Stimulated activated naive B cell treated with anti-CD40 and anti-IgM and Interleukin-4, amounts not matched to agents 10 μg/mL and 1 μg/mL and 100 μg/mL, for 72 hours (primary cell): ENCODE data around the gene CYP4A22.
"Not testable (repeated sequence)": the region's sequence is repeated elsewhere in the genome, so short reads cannot be mapped to it uniquely, and the experiment has no call there.

Experiments
- ATAC-seq, 2 donors: fragments of 150-1000 bp; cut with Tn5 transposase; replicated peaks; 2 replicates each; pipeline ENCODE4 v1.10.0; 2021; ENCODE audit warnings: moderate library complexity in 1 of 2
- DNase-seq: peaks from one replicate; pipeline ENCODE4 v3.0.0; 2021
- H3K27ac Mint-ChIP-seq: one replicate; pipeline ENCODE4 v1.8.0; 2022; ENCODE audit warnings: mild to moderate bottlenecking, mixed read lengths
- H3K27me3 Mint-ChIP-seq, 2 donors: one replicate each; pipeline ENCODE4 v1.8.0; 2022; ENCODE audit warnings: mixed read lengths in 2 of 2
- H3K36me3 Mint-ChIP-seq, 2 donors: one replicate each; pipeline ENCODE4 v1.8.0; 2022; ENCODE audit warnings: mixed read lengths in 2 of 2, mild to moderate bottlenecking in 1 of 2
- H3K4me1 Mint-ChIP-seq, 2 donors: one replicate each; pipeline ENCODE4 v1.8.0; 2022; ENCODE audit warnings: mixed read lengths in 2 of 2, mild to moderate bottlenecking in 1 of 2
- H3K4me3 Mint-ChIP-seq, 2 donors: one replicate each; pipeline ENCODE4 v1.8.0; 2022; ENCODE audit warnings: mild to moderate bottlenecking in 2 of 2, mixed read lengths in 2 of 2, moderate library complexity in 1 of 2
- H3K9me3 Mint-ChIP-seq, 2 donors: one replicate each; pipeline ENCODE4 v1.8.0; 2022; ENCODE audit warnings: mixed read lengths in 2 of 2, mild to moderate bottlenecking in 1 of 2

The CYP4A22 gene

DNA sequence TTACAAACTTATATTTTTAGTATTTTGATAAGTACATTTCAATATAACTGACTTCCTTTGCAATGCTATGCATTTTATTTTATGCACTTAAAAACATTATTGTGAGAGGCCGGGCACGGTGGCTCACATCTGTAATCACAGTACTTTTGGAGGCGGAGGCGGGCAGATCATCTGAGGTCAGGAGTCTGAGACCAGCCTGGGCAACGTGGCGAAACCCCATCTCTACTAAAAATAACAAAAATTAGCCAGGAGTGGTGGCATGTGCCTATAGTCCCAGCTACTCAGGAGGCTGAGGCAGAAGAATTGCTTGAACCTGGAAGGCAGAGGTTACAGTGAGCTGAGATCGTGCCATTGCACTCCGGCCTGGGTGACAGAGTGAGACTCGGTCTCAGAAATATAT lies 58.7 kb downstream of the CYP4A22 start:
- H3K4me3 Mint-ChIP-seq: not testable (repeated sequence)

GRCh38 chr1:47196622-47197021 lies 59.4 kb downstream of the CYP4A22 start:
- no peak for ATAC-seq
- Mint-ChIP-seq H3K4me3 (no peak overlapping the region), H3K36me3 (no peaks in the 10 kb centered on the region), H3K4me1 (peaks cover 4% of the 10 kb centered on the region in 2 donors), H3K9me3 (no peaks in the 10 kb centered on the region), H3K27me3 (peaks cover 33 to 41% of the 10 kb centered on the region in 2 donors), H3K27ac (no peak overlapping the region)
- no peak for DNase-seq

More for the DNA sequence above, 58.7 kb downstream of the CYP4A22 start:
- not testable (repeated sequence) for ATAC-seq, H3K27ac Mint-ChIP-seq, DNase-seq, H3K4me1 Mint-ChIP-seq, H3K9me3 Mint-ChIP-seq, H3K36me3 Mint-ChIP-seq
- H3K27me3 Mint-ChIP-seq: peaks cover 35 to 42% of the 10 kb centered on the region in 2 donors

DNA sequence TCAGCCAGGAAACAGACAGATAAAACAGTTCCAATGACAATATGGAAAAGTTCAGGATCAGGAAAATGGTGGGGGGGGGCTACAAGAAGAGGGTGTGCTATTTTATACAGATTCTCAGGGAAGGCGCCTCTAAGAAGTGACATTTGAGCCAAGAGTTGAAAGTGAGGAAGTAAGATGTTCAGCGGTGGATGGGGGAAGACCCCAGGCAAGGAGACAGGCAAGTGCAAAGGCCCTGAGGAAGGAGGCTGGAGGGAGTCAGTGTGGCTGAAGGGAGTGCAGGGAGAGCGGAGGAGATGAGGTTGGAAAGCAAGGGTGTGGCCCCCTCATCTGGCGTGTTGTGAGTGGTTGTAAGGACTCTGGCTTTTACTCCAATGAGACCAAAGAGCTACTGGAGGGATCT lies 61.0 kb downstream of the CYP4A22 start:
- DNase-seq (no peak), ATAC-seq (no peak)
- H3K27ac Mint-ChIP-seq: no peak overlapping the region
- no peak overlapping the region for H3K4me3 Mint-ChIP-seq
- H3K27me3 Mint-ChIP-seq: peaks cover 22 to 25% of the 10 kb centered on the region in 2 donors
- H3K4me1 Mint-ChIP-seq: peaks cover 2 to 3% of the 10 kb centered on the region in 2 donors
- H3K9me3 Mint-ChIP-seq: no peaks in the 10 kb centered on the region
- no peaks in the 10 kb centered on the region for H3K36me3 Mint-ChIP-seq
